K562 (cell line): ENCODE data around the gene CMTM1. TPM values are rescaled to one million over a fixed set of nuclear protein-coding genes. Genes with fewer than 3 reads are reported as not detected.

ENCODE experiments used
- ARHGAP35 ChIP-seq: fragments of 450-650 bp; IDR thresholded peaks from 2 replicates; pipeline ENCODE4 v1.6.1; 2018; ENCODE audit not compliant: partially characterized antibody
- CBX8 ChIP-seq: fragments of 200-600 bp; sonication (generic); IDR thresholded peaks from 2 replicates; pipeline ENCODE4 v1.6.1; 2012; ENCODE audit warnings: borderline replicate concordance, mixed run types, low read depth, mild to moderate bottlenecking, moderate library complexity, mixed read lengths, low read length, control low read depth, inconsistent platforms; ENCODE audit not compliant: poor library complexity, severe bottlenecking; ENCODE audit errors: extremely low read depth
- ETV6 ChIP-seq, 3 experiments: fragments of 150-350 bp in 1 of 3; sonication (generic) in 1 of 3; formaldehyde crosslinking in 1 of 3; IDR thresholded peaks; 2 replicates each; pipeline versions ENCODE4 v1.6.1 to v1.8.0; 2014 to 2022; ENCODE audit warnings: borderline replicate concordance in 2 of 3, low read depth in 2 of 3, antibody characterized with exemption in 1 of 3, low read length in 1 of 3, mild to moderate bottlenecking in 1 of 3, missing genetic modification reagents in 1 of 3
- GTF2F1 ChIP-seq: IDR thresholded peaks from 2 replicates; pipeline ENCODE4 v1.6.1; 2011; ENCODE audit warnings: low read depth, low read length, improper control_type of control experiment
- L3MBTL2 ChIP-seq: fragments of 450-650 bp; IDR thresholded peaks from 2 replicates; pipeline ENCODE4 v1.6.1; 2016; ENCODE audit warnings: mild to moderate bottlenecking, moderate library complexity
- MEF2A ChIP-seq: IDR thresholded peaks from 2 replicates; pipeline ENCODE4 v1.6.1; 2011; ENCODE audit warnings: low read depth, mild to moderate bottlenecking, low read length, moderate library complexity; ENCODE audit not compliant: control insufficient read depth
- MXI1 ChIP-seq: IDR thresholded peaks from 2 replicates; pipeline ENCODE4 v1.6.1; 2011; ENCODE audit warnings: low read depth, mild to moderate bottlenecking, improper control_type of control experiment, low read length
- NEUROD1 ChIP-seq: fragments of 150-350 bp; IDR thresholded peaks from 2 replicates; pipeline ENCODE4 v1.6.1; 2014; ENCODE audit warnings: borderline replicate concordance, low read length, low read depth; ENCODE audit not compliant: partially characterized antibody
- NR3C1 ChIP-seq: sonication (generic); formaldehyde crosslinking; IDR thresholded peaks from 2 replicates; pipeline ENCODE4 v1.8.1; 2022; ENCODE audit warnings: missing genetic modification reagents
- NUFIP1 ChIP-seq: fragments of 450-650 bp; IDR thresholded peaks from 2 replicates; pipeline ENCODE4 v1.6.1; 2018; ENCODE audit not compliant: partially characterized antibody
- SUPT5H ChIP-seq: fragments of 450-650 bp; IDR thresholded peaks from 2 replicates; pipeline ENCODE4 v1.6.1; 2016
- TAF9B ChIP-seq: fragments of 450-650 bp; IDR thresholded peaks from 2 replicates; pipeline ENCODE4 v1.6.1; 2018; ENCODE audit warnings: mild to moderate bottlenecking; ENCODE audit not compliant: partially characterized antibody
- TAL1 ChIP-seq: fragments of 450-650 bp; IDR thresholded peaks from 2 replicates; pipeline ENCODE4 v1.6.1; 2016; ENCODE audit warnings: mild to moderate bottlenecking
- TEAD2 ChIP-seq: fragments of 450-650 bp; IDR thresholded peaks from 2 replicates; pipeline ENCODE4 v1.6.1; 2016; ENCODE audit warnings: missing genetic modification characterization, control low read depth, missing compliant biosample characterization
- XRCC3 ChIP-seq: fragments of 450-650 bp; IDR thresholded peaks from 2 replicates; pipeline ENCODE4 v1.6.1; 2017; ENCODE audit warnings: mild to moderate bottlenecking, moderate library complexity
- ZNF184 ChIP-seq: sonication (generic); formaldehyde crosslinking; IDR thresholded peaks from 2 replicates; pipeline ENCODE4 v1.5.0; 2020; ENCODE audit warnings: missing genetic modification reagents
- ZNF764 ChIP-seq: fragments of 250-450 bp; sonication (Bioruptor Pico); IDR thresholded peaks from 2 replicates; pipeline ENCODE4 v1.4.0; 2020; ENCODE audit warnings: low read depth, mild to moderate bottlenecking, moderate library complexity
- polyA plus RNA-seq, 8 experiments: library from polyadenylated mRNA; depleted of rRNA in 4 of 8; stranded (reverse) in 5 of 8; unstranded in 3 of 8; fragments of >200 nt; fragmentation: Nextera tagmentation in 2 of 8; fragmentation: Illumina TruSeq in 1 of 8; extraction: Ambion mirVana in 2 of 8; extraction: Trizol in 1 of 8; gene quantifications; 2 replicates each; pipeline versions ENCODE4 v1.2.1 to v1.2.3, GENCODE V29; 2011 to 2014; ENCODE audit warnings: inconsistent platforms in 1 of 8, missing spikeins in 1 of 8
- total RNA-seq, 7 experiments: library from RNA; depleted of rRNA in 6 of 7; stranded (reverse); fragments of >200 nt in 6 of 7; fragmentation: Illumina TruSeq in 2 of 7; extraction: Trizol in 2 of 7; gene quantifications; 2 replicates each; pipeline versions ENCODE4 v1.2.1 to v1.2.3, GENCODE V29; 2011 to 2021; ENCODE audit warnings: low replicate concordance in 1 of 7
- TF ChIP-seq, protein P1 (sequence below): sonication (generic); formaldehyde crosslinking; IDR thresholded peaks from 2 replicates; pipeline ENCODE4 v1.8.0; 2023; ENCODE audit warnings: missing genetic modification reagents, mild to moderate bottlenecking, borderline replicate concordance
- TF ChIP-seq, protein P2 (sequence below): fragments of 250-450 bp; sonication (Bioruptor Pico); IDR thresholded peaks from 2 replicates; pipeline ENCODE4 v1.4.0; 2020; ENCODE audit warnings: mild to moderate bottlenecking, moderate library complexity
- TF ChIP-seq, protein P3 (sequence below): sonication (generic); formaldehyde crosslinking; IDR thresholded peaks from 2 replicates; pipeline ENCODE4 v1.8.0; 2022; ENCODE audit warnings: mild to moderate bottlenecking, missing genetic modification reagents

Gene CMTM1
- total and polyA plus RNA-seq, 9 of the 15 experiments (the other 6 are each of a cell fraction or from before 2014, with no cell fraction given), result 0.25 to 2.6 (median 1.1) TPM; not detected in 2

DNA sequence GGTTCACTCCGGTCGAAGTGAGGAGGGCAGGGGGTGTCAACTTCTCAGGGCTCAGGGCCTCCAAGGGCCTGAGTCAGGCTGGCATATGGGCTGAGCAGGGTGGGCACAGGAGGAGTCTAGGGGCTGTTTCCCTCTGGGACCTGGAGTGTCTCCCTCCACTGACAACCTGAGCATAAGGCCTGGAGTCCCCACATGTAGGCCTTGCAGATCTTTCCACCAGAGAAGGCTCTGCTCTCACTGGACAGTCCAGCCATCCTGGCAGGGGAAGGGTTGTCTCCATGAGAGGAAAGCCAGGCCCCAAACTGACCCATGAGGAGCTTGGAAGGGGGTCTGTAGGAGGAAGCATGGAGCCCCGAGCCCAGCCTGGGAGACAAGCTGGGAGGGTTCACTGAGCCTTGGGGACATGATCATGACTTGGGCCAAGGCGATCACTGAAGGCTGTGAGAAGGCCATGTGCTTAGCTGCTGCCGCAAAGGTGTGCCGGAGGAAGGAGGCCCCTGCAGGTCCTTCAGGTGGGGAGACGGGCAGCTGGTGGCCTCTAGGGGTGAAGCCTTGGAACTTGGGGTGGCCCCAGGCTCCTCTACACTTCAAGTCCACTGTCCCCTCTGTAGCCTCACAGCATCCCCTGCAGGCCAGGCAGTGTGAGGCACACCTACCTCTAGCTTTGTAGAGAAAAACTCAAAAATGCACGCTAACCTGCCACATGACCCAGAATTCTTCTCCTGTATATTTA is 22.9 kb downstream of the CMTM1 start (continued):
- TF ChIP-seq, protein P1, sequence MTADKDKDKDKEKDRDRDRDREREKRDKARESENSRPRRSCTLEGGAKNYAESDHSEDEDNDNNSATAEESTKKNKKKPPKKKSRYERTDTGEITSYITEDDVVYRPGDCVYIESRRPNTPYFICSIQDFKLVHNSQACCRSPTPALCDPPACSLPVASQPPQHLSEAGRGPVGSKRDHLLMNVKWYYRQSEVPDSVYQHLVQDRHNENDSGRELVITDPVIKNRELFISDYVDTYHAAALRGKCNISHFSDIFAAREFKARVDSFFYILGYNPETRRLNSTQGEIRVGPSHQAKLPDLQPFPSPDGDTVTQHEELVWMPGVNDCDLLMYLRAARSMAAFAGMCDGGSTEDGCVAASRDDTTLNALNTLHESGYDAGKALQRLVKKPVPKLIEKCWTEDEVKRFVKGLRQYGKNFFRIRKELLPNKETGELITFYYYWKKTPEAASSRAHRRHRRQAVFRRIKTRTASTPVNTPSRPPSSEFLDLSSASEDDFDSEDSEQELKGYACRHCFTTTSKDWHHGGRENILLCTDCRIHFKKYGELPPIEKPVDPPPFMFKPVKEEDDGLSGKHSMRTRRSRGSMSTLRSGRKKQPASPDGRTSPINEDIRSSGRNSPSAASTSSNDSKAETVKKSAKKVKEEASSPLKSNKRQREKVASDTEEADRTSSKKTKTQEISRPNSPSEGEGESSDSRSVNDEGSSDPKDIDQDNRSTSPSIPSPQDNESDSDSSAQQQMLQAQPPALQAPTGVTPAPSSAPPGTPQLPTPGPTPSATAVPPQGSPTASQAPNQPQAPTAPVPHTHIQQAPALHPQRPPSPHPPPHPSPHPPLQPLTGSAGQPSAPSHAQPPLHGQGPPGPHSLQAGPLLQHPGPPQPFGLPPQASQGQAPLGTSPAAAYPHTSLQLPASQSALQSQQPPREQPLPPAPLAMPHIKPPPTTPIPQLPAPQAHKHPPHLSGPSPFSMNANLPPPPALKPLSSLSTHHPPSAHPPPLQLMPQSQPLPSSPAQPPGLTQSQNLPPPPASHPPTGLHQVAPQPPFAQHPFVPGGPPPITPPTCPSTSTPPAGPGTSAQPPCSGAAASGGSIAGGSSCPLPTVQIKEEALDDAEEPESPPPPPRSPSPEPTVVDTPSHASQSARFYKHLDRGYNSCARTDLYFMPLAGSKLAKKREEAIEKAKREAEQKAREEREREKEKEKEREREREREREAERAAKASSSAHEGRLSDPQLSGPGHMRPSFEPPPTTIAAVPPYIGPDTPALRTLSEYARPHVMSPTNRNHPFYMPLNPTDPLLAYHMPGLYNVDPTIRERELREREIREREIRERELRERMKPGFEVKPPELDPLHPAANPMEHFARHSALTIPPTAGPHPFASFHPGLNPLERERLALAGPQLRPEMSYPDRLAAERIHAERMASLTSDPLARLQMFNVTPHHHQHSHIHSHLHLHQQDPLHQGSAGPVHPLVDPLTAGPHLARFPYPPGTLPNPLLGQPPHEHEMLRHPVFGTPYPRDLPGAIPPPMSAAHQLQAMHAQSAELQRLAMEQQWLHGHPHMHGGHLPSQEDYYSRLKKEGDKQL (CRISPR knock-in tag), result no peak
- TF ChIP-seq ZNF184 (CRISPR knock-in tag) (no peak), TEAD2 (no peak), CBX8 (no peak), MEF2A (no peak), SUPT5H (no peak), NR3C1 (CRISPR knock-in tag) (no peak), GTF2F1 (no peak), L3MBTL2 (peak; percentile 37; the same call in 1 of the 2 replicates), NEUROD1 (peak; percentile 33), ARHGAP35 (no peak), XRCC3 (no peak), ZNF764 (no peak), MXI1 (no peak), TAF9B (no peak), TAL1 (no peak), ETV6 (IDR thresholded peaks at IDR 0.05; ENCODE audit: borderline replicate concordance in 1 of 2, low read depth in 2 of 2, low read length in 1 of 2) (no peak), ETV6 (CRISPR knock-in tag; IDR thresholded peaks at IDR 0.05; ENCODE audit: borderline replicate concordance) (no peak), NUFIP1 (no peak)
- TF ChIP-seq, protein P2, sequence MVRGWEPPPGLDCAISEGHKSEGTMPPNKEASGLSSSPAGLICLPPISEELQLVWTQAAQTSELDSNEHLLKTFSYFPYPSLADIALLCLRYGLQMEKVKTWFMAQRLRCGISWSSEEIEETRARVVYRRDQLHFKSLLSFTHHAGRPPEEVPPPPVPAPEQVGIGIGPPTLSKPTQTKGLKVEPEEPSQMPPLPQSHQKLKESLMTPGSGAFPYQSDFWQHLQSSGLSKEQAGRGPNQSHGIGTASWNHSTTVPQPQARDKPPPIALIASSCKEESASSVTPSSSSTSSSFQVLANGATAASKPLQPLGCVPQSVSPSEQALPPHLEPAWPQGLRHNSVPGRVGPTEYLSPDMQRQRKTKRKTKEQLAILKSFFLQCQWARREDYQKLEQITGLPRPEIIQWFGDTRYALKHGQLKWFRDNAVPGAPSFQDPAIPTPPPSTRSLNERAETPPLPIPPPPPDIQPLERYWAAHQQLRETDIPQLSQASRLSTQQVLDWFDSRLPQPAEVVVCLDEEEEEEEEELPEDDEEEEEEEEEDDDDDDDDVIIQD, result no peak
- TF ChIP-seq, protein P3, sequence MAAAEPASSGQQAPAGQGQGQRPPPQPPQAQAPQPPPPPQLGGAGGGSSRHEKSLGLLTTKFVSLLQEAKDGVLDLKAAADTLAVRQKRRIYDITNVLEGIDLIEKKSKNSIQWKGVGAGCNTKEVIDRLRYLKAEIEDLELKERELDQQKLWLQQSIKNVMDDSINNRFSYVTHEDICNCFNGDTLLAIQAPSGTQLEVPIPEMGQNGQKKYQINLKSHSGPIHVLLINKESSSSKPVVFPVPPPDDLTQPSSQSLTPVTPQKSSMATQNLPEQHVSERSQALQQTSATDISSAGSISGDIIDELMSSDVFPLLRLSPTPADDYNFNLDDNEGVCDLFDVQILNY (CRISPR knock-in tag), result 0 out of 2 replicates have a peak, but pooled peaks have one; percentile 43
